K562 (cell line): ENCODE measurements around the gene DPM2. TPM values are rescaled to one million over a fixed set of nuclear protein-coding genes. Genes with fewer than 3 reads are reported as not detected.

Source experiments
- ATAC-seq: fragments of 200-7000 bp; cut with Tn5 transposase; 3 replicates; pipeline ENCODE4 v1.9.1; 2020; ENCODE audit warnings: moderate library complexity
- BruUV-seq: library from RNA; stranded (reverse); fragments of 400-500 nt; replicated peaks from 2 replicates; lab custom pipeline; 2021; lab: Mats Ljungman, UMichigan
- CTCF ChIA-PET: fragments of 300-600 bp; formaldehyde crosslinking; extraction: SDS; loops from one replicate; lab custom pipeline; 2021; ENCODE audit warnings: low intra/inter-chr PET ratio; lab: Yijun Ruan, JAX
- POLR2A ChIA-PET: fragments of 300-600, 350-650 bp; sonication (Branson Sonifier 250); formaldehyde crosslinking; extraction: SDS; loops from one replicate; lab custom pipeline; 2021; ENCODE audit warnings: antibody characterized with exemption, inconsistent platforms; lab: Yijun Ruan, JAX
- DNase-seq, 4 experiments: peaks; one replicate each; pipeline versions ENCODE4 v3.0.0 to v3.0.0-alpha.2; 2011 to 2018; ENCODE audit warnings: low spot score in 3 of 4, mixed read lengths in 3 of 4; ENCODE audit errors: extremely low read depth in 1 of 4
- FAIRE-seq: peaks from 2 replicates; lab custom pipeline; 2011; peaks lifted over from hg19 to GRCh38; lab: Jason Lieb, UNC
- H2AFZ ChIP-seq: 2 replicates; pipeline ENCODE4 v1.6.0; 2011; ENCODE audit warnings: low read depth, low read length, control low read depth, inconsistent platforms
- H3K27ac ChIP-seq: fragments of 200-600 bp; 3 replicates; pipeline ENCODE4 v1.8.0; 2011; ENCODE audit warnings: low read depth, mild to moderate bottlenecking, control low read depth, inconsistent platforms, low read length, moderate library complexity, mixed read lengths; ENCODE audit errors: extremely low read depth
- H3K27me3 ChIP-seq, 2 experiments: fragments of 300-600 bp in 1 of 2; 2 replicates in 1 of 2; 3 replicates in 1 of 2; pipeline versions ENCODE4 v1.6.0 to v1.8.0; 2011; ENCODE audit warnings: inconsistent platforms in 2 of 2, low read length in 2 of 2, mild to moderate bottlenecking in 1 of 2, mixed read lengths in 1 of 2, moderate library complexity in 1 of 2; ENCODE audit not compliant: control insufficient read depth in 2 of 2, insufficient read depth in 2 of 2
- H3K36me3 ChIP-seq: fragments of 300-600 bp; 3 replicates; pipeline ENCODE4 v1.8.0; 2011; ENCODE audit warnings: mild to moderate bottlenecking, low read length, inconsistent platforms; ENCODE audit not compliant: control insufficient read depth, insufficient read depth
- H3K4me1 ChIP-seq, 2 experiments: fragments of 200-600 bp in 1 of 2; replicated peaks in 1 of 2; 2 replicates in 1 of 2; 3 replicates in 1 of 2; pipeline versions ENCODE4 v1.5.1 to v1.8.0; 2011; ENCODE audit warnings: inconsistent platforms in 2 of 2, low read length in 2 of 2, mild to moderate bottlenecking in 1 of 2, mixed read lengths in 1 of 2, moderate library complexity in 1 of 2; ENCODE audit not compliant: control insufficient read depth in 2 of 2, insufficient read depth in 2 of 2
- H3K4me2 ChIP-seq: 2 replicates; pipeline ENCODE4 v1.6.1; 2011; ENCODE audit warnings: low read length, control low read depth, inconsistent platforms, mixed read lengths; ENCODE audit not compliant: insufficient read depth
- H3K4me3 ChIP-seq: fragments of 200-600 bp; sonication (generic), shearing (Covaris generic); 2 replicates; pipeline ENCODE4 v1.5.1; 2016; ENCODE audit warnings: control low read depth, inconsistent platforms
- H3K79me2 ChIP-seq: fragments of 200-600 bp; 3 replicates; pipeline ENCODE4 v1.8.0; 2011; ENCODE audit warnings: low read length, inconsistent platforms; ENCODE audit not compliant: control insufficient read depth, insufficient read depth
- H3K9ac ChIP-seq, 2 experiments: 2 replicates each; pipeline versions ENCODE4 v1.6.0 to v1.6.1; 2011; ENCODE audit warnings: low read depth in 2 of 2, low read length in 2 of 2, control low read depth in 1 of 2, inconsistent platforms in 1 of 2, mild to moderate bottlenecking in 1 of 2, mixed read lengths in 1 of 2; ENCODE audit not compliant: insufficient read depth in 1 of 2
- H3K9me1 ChIP-seq: one replicate; pipeline ENCODE4 v1.6.0; 2011; ENCODE audit warnings: inconsistent platforms, mild to moderate bottlenecking, low read length, moderate library complexity; ENCODE audit not compliant: control insufficient read depth, insufficient read depth
- H3K9me3 ChIP-seq: replicated peaks from 2 replicates; pipeline ENCODE4 v1.5.1; 2011; ENCODE audit warnings: low read depth, low read length, inconsistent platforms; ENCODE audit not compliant: control insufficient read depth, insufficient read depth
- H4K20me1 ChIP-seq: replicated peaks from 2 replicates; pipeline ENCODE4 v1.6.1; 2011; ENCODE audit warnings: low read length, inconsistent platforms, mixed read lengths; ENCODE audit not compliant: control insufficient read depth, insufficient read depth
- CBX1 ChIP-seq: sonication (generic); IDR thresholded peaks from 2 replicates; pipeline ENCODE4 v1.6.1; 2016; ENCODE audit warnings: antibody characterized with exemption, low read depth, mild to moderate bottlenecking
- HBP1 ChIP-seq: fragments of 450-650 bp; formaldehyde crosslinking; IDR thresholded peaks from 2 replicates; pipeline ENCODE4 v1.4.0; 2022; ENCODE audit warnings: missing genetic modification characterization
- NCOA6 ChIP-seq: fragments of 450-650 bp; IDR thresholded peaks from 2 replicates; pipeline ENCODE4 v1.6.1; 2017; ENCODE audit warnings: mild to moderate bottlenecking
- NFATC3 ChIP-seq: fragments of 450-650 bp; IDR thresholded peaks from 2 replicates; pipeline ENCODE4 v1.6.1; 2017; ENCODE audit warnings: mild to moderate bottlenecking
- NKRF ChIP-seq: fragments of 450-650 bp; IDR thresholded peaks from 2 replicates; pipeline ENCODE4 v1.6.1; 2016; ENCODE audit warnings: borderline replicate concordance
- VEZF1 ChIP-seq: fragments of 200-800 bp; sonication (Bioruptor generic); IDR thresholded peaks from 2 replicates; pipeline ENCODE4 v1.6.1; 2017; ENCODE audit warnings: missing genetic modification characterization, missing compliant biosample characterization
- WGBS: fragments of 100-300 bp; shearing (Covaris generic); methylation state at CpG from one replicate; pipeline ENCODE4 v1.1.6; 2016; ENCODE audit warnings: low coverage, mixed read lengths; ENCODE audit not compliant: insufficient coverage; ENCODE audit errors: missing lambda C conversion rate; 5-methylcytosine and 5-hydroxymethylcytosine counted together
- in situ Hi-C: fragments of 300-500 bp; cut with MboI; formaldehyde crosslinking; loops from 4 replicates; pipeline ENCODE4 v1.15.0; 2018; ENCODE audit warnings: inconsistent platforms, mixed read lengths
- intact Hi-C: fragments of 100-400 bp; cut with micrococcal nuclease; formaldehyde crosslinking; loops from 2 replicates; pipeline ENCODE4 v1.14.2; 2022
- polyA plus RNA-seq, 8 experiments: library from polyadenylated mRNA; depleted of rRNA in 4 of 8; stranded (reverse) in 5 of 8; unstranded in 3 of 8; fragments of >200 nt; fragmentation: Nextera tagmentation in 2 of 8; fragmentation: Illumina TruSeq in 1 of 8; extraction: Ambion mirVana in 2 of 8; extraction: Trizol in 1 of 8; gene quantifications; 2 replicates each; pipeline versions ENCODE4 v1.2.1 to v1.2.3, GENCODE V29; 2011 to 2014; ENCODE audit warnings: inconsistent platforms in 1 of 8, missing spikeins in 1 of 8
- total RNA-seq, 7 experiments: library from RNA; depleted of rRNA in 6 of 7; stranded (reverse); fragments of >200 nt in 6 of 7; fragmentation: Illumina TruSeq in 2 of 7; extraction: Trizol in 2 of 7; gene quantifications; 2 replicates each; pipeline versions ENCODE4 v1.2.1 to v1.2.3, GENCODE V29; 2011 to 2021; ENCODE audit warnings: low replicate concordance in 1 of 7

Gene DPM2
- total and polyA plus RNA-seq, 9 of the 15 experiments (the other 6 are each of a cell fraction or from before 2014, with no cell fraction given) = 43.5 to 126 (median 71.1) TPM

DNA sequence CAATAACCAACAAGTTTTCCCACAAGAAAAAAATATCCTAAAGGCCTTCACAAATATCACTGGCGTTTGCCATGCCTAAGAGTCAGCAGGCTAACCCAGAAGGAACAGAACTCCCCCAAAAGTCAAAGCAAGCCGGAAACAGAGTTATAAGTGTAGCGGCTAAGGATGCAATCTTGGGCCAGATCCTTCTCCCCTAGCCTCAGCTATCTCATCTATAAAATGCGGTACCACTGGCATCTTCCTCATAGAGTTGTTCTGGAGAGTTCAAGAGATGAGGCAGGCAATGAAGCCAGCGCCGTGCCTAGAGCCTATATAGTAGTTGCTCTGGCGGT is 632 bp downstream of the DPM2 start:
- H2AFZ ChIP-seq = peak overlapping the region; percentile 93; the same call in 1 of the 2 replicates
- POLR2A ChIA-PET = interaction anchor here (0.6 to 1.0 kb wide), 3 partner anchors 43 to 157 kb away, joined by 3 to 6 read pairs (median 3); no protein-coding TSS in a partner anchor

More for the DNA sequence above, 632 bp downstream of the DPM2 start:
- Histone ChIP-seq H3K9me1 (peaks cover 3% of the 10 kb centered on the region), H3K79me2 (peaks cover 45% of the 10 kb centered on the region), H3K4me2 (peak overlapping the region; percentile 97), H3K4me1 (peaks cover 64 to 82% of the 10 kb centered on the region in 2 experiments), H4K20me1 (peaks cover 18% of the 10 kb centered on the region; the same call in 1 of the 2 replicates), H3K27me3 (no peaks in the 10 kb centered on the region), H3K36me3 (peaks cover 27% of the 10 kb centered on the region; the same call in 2 of the 3 replicates), H3K9me3 (no peaks in the 10 kb centered on the region), H3K4me3 (peak overlapping the region; percentile 70), H3K9ac (peak overlapping the region; percentile 89 to 96), H3K27ac (peak overlapping the region; percentile 88)
- TF ChIP-seq NCOA6 (no peak), VEZF1 (CRISPR knock-in tag) (no peak), NKRF (no peak), CBX1 (no peak), NFATC3 (no peak), HBP1 (CRISPR knock-in tag) (no peak)
- under 1% methylated on average over 7 of the region's 7 CpGs for WGBS
- in situ Hi-C loops = loop anchor here (5.0 kb wide), 2 partner anchors 95 to 180 kb away; no protein-coding TSS in a partner anchor
- no peak for ATAC-seq
- peak; percentile 44 for FAIRE-seq
- intact Hi-C loops = no loop called here
- CTCF ChIA-PET = interaction anchor here (0.6 kb wide), 1 partner anchor 103 kb away, joined by 3 read pairs; no protein-coding TSS in a partner anchor
- DNase-seq = no peak
- no TSS peak for BruUV-seq
